ENCODE data around the gene FXYD4. TPM values are rescaled to one million over a fixed set of nuclear protein-coding genes. Genes with fewer than 3 reads are reported as not detected.
A peak's percentile ranks its signal among the peaks of the same experiment; 100 is the strongest.
"Not testable (repeated sequence)": the region's sequence is repeated elsewhere in the genome, so short reads cannot be mapped to it uniquely, and the experiment has no call there.

FXYD4 gene
- total and polyA plus RNA-seq, 4 experiments from 2014 or later, result not detected

GRCh38 chr10:43392748-43393147 lies 21.3 kb downstream of the FXYD4 start:
- H3K4me1 ChIP-seq (ENCODE audit: insufficient read depth, low read length), result peaks cover 81% of the 10 kb centered on the region
- POLR2A ChIA-PET (ENCODE audit: partially characterized antibody), result interaction anchor here (13.4 kb wide), 1 partner anchor 16 kb away, joined by 250 read pairs; the partner anchor contains the start of gene HNRNPF
- CTCF ChIA-PET (ENCODE audit: partially characterized antibody), result interaction anchor here (0.6 to 1.6 kb wide), 2 partner anchors 11 to 40 kb away, joined by 3 read pairs; no protein-coding TSS in a partner anchor

GRCh38 chr10:43393186-43393585 lies 21.8 kb downstream of the FXYD4 start:
- POLR2A ChIA-PET (ENCODE audit: partially characterized antibody), result interaction anchor here (13.4 kb wide), 1 partner anchor 16 kb away, joined by 250 read pairs; the partner anchor contains the start of gene HNRNPF
- H3K4me3 ChIP-seq (ENCODE audit: low read length in 2 of 2); H3K9me3 ChIP-seq (ENCODE audit: control insufficient read depth in 1 of 2, low read length in 2 of 2); intact Hi-C loops (cut with micrococcal nuclease); DNase-seq; H3K27me3 Mint-ChIP-seq; H3K9me3 Mint-ChIP-seq; H3K27me3 ChIP-seq (ENCODE audit: insufficient read depth, low read length): not testable (repeated sequence)
- peak overlapping the region; percentile 81 to 98 (median 88) for H3K27ac Mint-ChIP-seq
- peaks cover 60% of the 10 kb centered on the region for H3K36me3 ChIP-seq (ENCODE audit: insufficient read depth, low read length)
- H3K27ac ChIP-seq (ENCODE audit: low read depth, low read length), result peak overlapping the region; percentile 100
- peaks cover 62 to 94% (median 72%) of the 10 kb centered on the region in 4 donors for H3K4me1 Mint-ChIP-seq
- H3K4me3 Mint-ChIP-seq, result peak overlapping the region in 2 of 8 donors; percentile 5 to 8
- H3K4me1 ChIP-seq (ENCODE audit: insufficient read depth, low read length), result peaks cover 81% of the 10 kb centered on the region
- CTCF ChIA-PET (ENCODE audit: partially characterized antibody), result interaction anchor here (1.0 to 1.3 kb wide), 2 partner anchors 12 to 27 kb away, joined by 3 to 5 read pairs; no protein-coding TSS in a partner anchor
- peaks cover 48 to 82% of the 10 kb centered on the region in 2 donors for H3K36me3 Mint-ChIP-seq

More at GRCh38 chr10:43392748-43393147, 21.3 kb downstream of the FXYD4 start:
- Histone ChIP-seq H3K9me3 (ENCODE audit: control insufficient read depth in 1 of 2, low read length in 2 of 2) (no peaks in the 10 kb centered on the region), H3K27ac (ENCODE audit: low read depth, low read length) (peak overlapping the region; percentile 22), H3K4me3 (ENCODE audit: low read length in 2 of 2) (no peak overlapping the region), H3K27me3 (ENCODE audit: insufficient read depth, low read length) (no peaks in the 10 kb centered on the region), H3K36me3 (ENCODE audit: insufficient read depth, low read length) (peaks cover 64% of the 10 kb centered on the region)
- no peak for DNase-seq
- H3K4me3 Mint-ChIP-seq, result peak overlapping the region in 4 of 8 donors; percentile 1 to 57 (median 6)
- peak overlapping the region; percentile 81 to 98 (median 88) for H3K27ac Mint-ChIP-seq
- H3K4me1 Mint-ChIP-seq, result peaks cover 60 to 94% (median 71%) of the 10 kb centered on the region in 4 donors
- no peaks in the 10 kb centered on the region for H3K9me3 Mint-ChIP-seq
- no peaks in the 10 kb centered on the region for H3K27me3 Mint-ChIP-seq
- intact Hi-C loops (cut with micrococcal nuclease), result no loop called here
- H3K36me3 Mint-ChIP-seq, result peaks cover 53 to 87% of the 10 kb centered on the region in 2 donors

- H3K4me3 Mint-ChIP-seq, result peak overlapping the region in 3 of 8 donors; percentile 22 to 30 (median 29)
- H3K27me3 Mint-ChIP-seq, result no peaks in the 10 kb centered on the region
- H3K4me1 Mint-ChIP-seq, result peaks cover 58 to 94% (median 71%) of the 10 kb centered on the region in 4 donors
- no peaks in the 10 kb centered on the region for H3K27me3 ChIP-seq (ENCODE audit: insufficient read depth, low read length)
- intact Hi-C loops (cut with micrococcal nuclease), result no loop called here
- no peaks in the 10 kb centered on the region for H3K9me3 Mint-ChIP-seq
- no peak overlapping the region for H3K4me3 ChIP-seq (ENCODE audit: low read length in 2 of 2)
- ChIA-PET CTCF (ENCODE audit: partially characterized antibody) (interaction anchor here (1.0 to 1.3 kb wide), 2 partner anchors 12 to 26 kb away, joined by 3 to 5 read pairs; no protein-coding TSS in a partner anchor), POLR2A (ENCODE audit: partially characterized antibody) (interaction anchor here (13.4 kb wide), 1 partner anchor 15 kb away, joined by 250 read pairs; the partner anchor contains the start of gene HNRNPF)
- peak overlapping the region; percentile 100 for H3K27ac ChIP-seq (ENCODE audit: low read depth, low read length)
- peak overlapping the region; percentile 7 to 98 (median 93) for H3K27ac Mint-ChIP-seq
- H3K4me1 ChIP-seq (ENCODE audit: insufficient read depth, low read length), result peaks cover 81% of the 10 kb centered on the region
- no peak for DNase-seq
- peaks cover 55% of the 10 kb centered on the region for H3K36me3 ChIP-seq (ENCODE audit: insufficient read depth, low read length)
- peaks cover 42 to 76% of the 10 kb centered on the region in 2 donors for H3K36me3 Mint-ChIP-seq
- H3K9me3 ChIP-seq (ENCODE audit: control insufficient read depth in 1 of 2, low read length in 2 of 2), result no peaks in the 10 kb centered on the region
Observed at GRCh38 chr10:43393606-43394360, 22.3 kb downstream of the FXYD4 start.

- peaks cover 61 to 94% (median 72%) of the 10 kb centered on the region in 4 donors for H3K4me1 Mint-ChIP-seq
- Histone ChIP-seq H3K36me3 (ENCODE audit: insufficient read depth, low read length) (peaks cover 46% of the 10 kb centered on the region), H3K4me3 (ENCODE audit: low read length in 2 of 2) (peak overlapping the region; percentile 63 to 70), H3K4me1 (ENCODE audit: insufficient read depth, low read length) (peaks cover 81% of the 10 kb centered on the region), H3K9me3 (ENCODE audit: control insufficient read depth in 1 of 2, low read length in 2 of 2) (no peaks in the 10 kb centered on the region), H3K27ac (ENCODE audit: low read depth, low read length) (peak overlapping the region; percentile 100), H3K27me3 (ENCODE audit: insufficient read depth, low read length) (no peaks in the 10 kb centered on the region)
- H3K36me3 Mint-ChIP-seq, result peaks cover 43 to 72% of the 10 kb centered on the region in 2 donors
- ChIA-PET POLR2A (ENCODE audit: partially characterized antibody) (interaction anchor here (1.2 to 13.4 kb wide), 5 partner anchors 14 to 256 kb away, joined by 4 to 250 read pairs (median 13); partner anchors contain the start of genes CSGALNACT2 and HNRNPF), CTCF (ENCODE audit: partially characterized antibody) (interaction anchor here (0.6 to 1.1 kb wide), 2 partner anchors 35 to 129 kb away, joined by 3 read pairs; no protein-coding TSS in a partner anchor)
- no peaks in the 10 kb centered on the region for H3K9me3 Mint-ChIP-seq
- DNase-seq, result no peak
- no peaks in the 10 kb centered on the region for H3K27me3 Mint-ChIP-seq
- intact Hi-C loops (cut with micrococcal nuclease), result no loop called here
- peak overlapping the region; percentile 88 to 95 (median 93) for H3K4me3 Mint-ChIP-seq
- H3K27ac Mint-ChIP-seq, result peak overlapping the region; percentile 93 to 98 (median 95)
Observed at GRCh38 chr10:43394868-43395267, 23.4 kb downstream of the FXYD4 start.

- H3K4me3 ChIP-seq (ENCODE audit: low read length in 2 of 2), result peak overlapping the region; percentile 63 to 70
- intact Hi-C loops (cut with micrococcal nuclease), result loop anchor here (1.0 to 2.0 kb wide), 4 partner anchors 9 to 41 kb away; partner anchors contain the start of gene ZNF487
- H3K27ac ChIP-seq (ENCODE audit: low read depth, low read length), result peak overlapping the region; percentile 100
- no peaks in the 10 kb centered on the region for H3K9me3 Mint-ChIP-seq
- CTCF ChIA-PET (ENCODE audit: partially characterized antibody), result interaction anchor here (0.7 to 1.4 kb wide), 9 partner anchors 10 to 130 kb away, joined by 3 to 7 read pairs (median 4); no protein-coding TSS in a partner anchor
- DNase-seq, result peak in 3 of 5 donors; percentile 38 to 67 (median 54)
- POLR2A ChIA-PET (ENCODE audit: partially characterized antibody), result interaction anchor here (0.8 to 13.4 kb wide), 16 partner anchors 11 to 257 kb away, joined by 3 to 250 read pairs (median 7); partner anchors contain the start of genes CSGALNACT2, HNRNPF and ZNF487
- peaks cover 81% of the 10 kb centered on the region for H3K4me1 ChIP-seq (ENCODE audit: insufficient read depth, low read length)
- H3K27me3 Mint-ChIP-seq, result no peaks in the 10 kb centered on the region
- peak overlapping the region; percentile 88 to 95 (median 93) for H3K4me3 Mint-ChIP-seq
- H3K36me3 ChIP-seq (ENCODE audit: insufficient read depth, low read length), result peaks cover 38% of the 10 kb centered on the region
- H3K27ac Mint-ChIP-seq, result peak overlapping the region; percentile 93 to 98 (median 95)
- peaks cover 38 to 67% of the 10 kb centered on the region in 2 donors for H3K36me3 Mint-ChIP-seq
- H3K4me1 Mint-ChIP-seq, result peaks cover 58 to 94% (median 71%) of the 10 kb centered on the region in 4 donors
- H3K9me3 ChIP-seq (ENCODE audit: control insufficient read depth in 1 of 2, low read length in 2 of 2), result no peaks in the 10 kb centered on the region
- H3K27me3 ChIP-seq (ENCODE audit: insufficient read depth, low read length), result no peaks in the 10 kb centered on the region
Observed at GRCh38 chr10:43395571-43396060, 24.2 kb downstream of the FXYD4 start.

GRCh38 chr10:43396061-43396927 lies 24.9 kb downstream of the FXYD4 start:
- CTCF ChIA-PET (ENCODE audit: partially characterized antibody), result interaction anchor here (0.7 to 1.4 kb wide), 8 partner anchors 11 to 130 kb away, joined by 3 to 7 read pairs (median 4); no protein-coding TSS in a partner anchor
- peaks cover 32% of the 10 kb centered on the region for H3K36me3 ChIP-seq (ENCODE audit: insufficient read depth, low read length)
- H3K4me1 ChIP-seq (ENCODE audit: insufficient read depth, low read length), result peaks cover 81% of the 10 kb centered on the region
- peaks cover 38 to 60% of the 10 kb centered on the region in 2 donors for H3K36me3 Mint-ChIP-seq
- peak overlapping the region; percentile 63 to 70 for H3K4me3 ChIP-seq (ENCODE audit: low read length in 2 of 2)
- H3K27ac Mint-ChIP-seq, result peak overlapping the region; percentile 93 to 98 (median 95)
- peaks cover 60 to 94% (median 72%) of the 10 kb centered on the region in 4 donors for H3K4me1 Mint-ChIP-seq
- intact Hi-C loops (cut with micrococcal nuclease), result loop anchor here (1.0 to 2.0 kb wide), 4 partner anchors 10 to 41 kb away; partner anchors contain the start of gene ZNF487
- H3K27ac ChIP-seq (ENCODE audit: low read depth, low read length), result peak overlapping the region; percentile 100
- peak overlapping the region; percentile 88 to 95 (median 93) for H3K4me3 Mint-ChIP-seq
- peak; percentile 65 to 85 (median 70) for DNase-seq
- H3K27me3 ChIP-seq (ENCODE audit: insufficient read depth, low read length), result no peaks in the 10 kb centered on the region
- POLR2A ChIA-PET (ENCODE audit: partially characterized antibody), result interaction anchor here (0.6 to 13.4 kb wide), 18 partner anchors 12 to 258 kb away, joined by 3 to 250 read pairs (median 7); partner anchors contain the start of genes CSGALNACT2, HNRNPF and ZNF487
- no peaks in the 10 kb centered on the region for H3K9me3 Mint-ChIP-seq
- H3K27me3 Mint-ChIP-seq, result no peaks in the 10 kb centered on the region
- H3K9me3 ChIP-seq (ENCODE audit: control insufficient read depth in 1 of 2, low read length in 2 of 2), result no peaks in the 10 kb centered on the region

All from CD4-positive, alpha-beta memory T cell (primary cell).